Fibroblast of lung (primary cell): ENCODE results near the gene ST3GAL6. TPM values are rescaled to one million over a fixed set of nuclear protein-coding genes. Genes with fewer than 3 reads are reported as not detected.

Experiments used
- DNase-seq, 2 donors: peaks; one replicate each; pipeline versions ENCODE4 v3.0.0 to v3.0.0-alpha.2; 2010; ENCODE audit warnings: low read depth in 2 of 2
- H2AFZ ChIP-seq: 2 replicates; pipeline ENCODE4 v1.5.1; 2012; ENCODE audit warnings: low read length, control low read depth, inconsistent platforms
- H3K27ac ChIP-seq: 2 replicates; pipeline ENCODE4 v1.5.1; 2011; ENCODE audit warnings: low read length, control low read depth; ENCODE audit not compliant: insufficient read depth
- H3K27me3 ChIP-seq: 2 replicates; pipeline ENCODE4 v1.5.1; 2011; ENCODE audit warnings: mild to moderate bottlenecking, low read length; ENCODE audit not compliant: control insufficient read depth, insufficient read depth
- H3K36me3 ChIP-seq: 2 replicates; pipeline ENCODE4 v1.5.1; 2011; ENCODE audit warnings: low read length; ENCODE audit not compliant: control insufficient read depth, insufficient read depth
- H3K4me1 ChIP-seq: 2 replicates; pipeline ENCODE4 v1.5.1; 2011; ENCODE audit warnings: low read length; ENCODE audit not compliant: control insufficient read depth, insufficient read depth; ENCODE audit errors: extremely low read depth
- H3K4me2 ChIP-seq: 2 replicates; pipeline ENCODE4 v1.5.1; 2011; ENCODE audit warnings: low read length, control low read depth; ENCODE audit not compliant: insufficient read depth; ENCODE audit errors: extremely low read depth
- H3K4me3 ChIP-seq, 4 experiments: fragments of 200-600 bp in 1 of 4; sonication (generic) in 1 of 4; replicated peaks in 1 of 4; 2 replicates each; pipeline ENCODE4 v1.5.1; 2011 to 2016; ENCODE audit warnings: low read length in 4 of 4, low read depth in 3 of 4, mild to moderate bottlenecking in 3 of 4, control low read depth in 2 of 4, inconsistent platforms in 1 of 4, mixed read lengths in 1 of 4; ENCODE audit not compliant: insufficient read depth in 1 of 4; ENCODE audit errors: control extremely low read depth in 1 of 4
- H3K79me2 ChIP-seq: 2 replicates; pipeline ENCODE4 v1.5.1; 2012; ENCODE audit warnings: mild to moderate bottlenecking, low read length, inconsistent platforms; ENCODE audit not compliant: control insufficient read depth, insufficient read depth
- H3K9ac ChIP-seq: 2 replicates; pipeline ENCODE4 v1.5.1; 2011; ENCODE audit warnings: mild to moderate bottlenecking, low read length, control low read depth; ENCODE audit not compliant: insufficient read depth
- H3K9me3 ChIP-seq: 2 replicates; pipeline ENCODE4 v1.5.1; 2012; ENCODE audit warnings: low read depth, low read length; ENCODE audit not compliant: control insufficient read depth, insufficient read depth
- H4K20me1 ChIP-seq: 2 replicates; pipeline ENCODE4 v1.5.1; 2011; ENCODE audit warnings: low read length; ENCODE audit not compliant: control insufficient read depth, insufficient read depth; ENCODE audit errors: extremely low read depth
- CTCF ChIP-seq, 2 donors: IDR thresholded peaks in 1 of 2; conservative IDR thresholded peaks in 1 of 2; 1 replicate in 1 of 2; 2 replicates in 1 of 2; pipeline ENCODE4 v1.5.1; 2011 to 2012; ENCODE audit warnings: low read length in 2 of 2, control low read depth in 1 of 2, inconsistent platforms in 1 of 2, low read depth in 1 of 2, mild to moderate bottlenecking in 1 of 2
- EZH2 ChIP-seq: IDR thresholded peaks from 2 replicates; pipeline ENCODE4 v1.5.1; 2012; ENCODE audit warnings: low read length, control low read depth, mild to moderate bottlenecking; ENCODE audit errors: missing control alignments
- polyA plus RNA-seq, 2 donors: library from polyadenylated mRNA; depleted of rRNA in 1 of 2; stranded (reverse) in 1 of 2; unstranded in 1 of 2; fragments of >200 nt; gene quantifications; 2 replicates each; pipeline ENCODE4 v1.2.1, GENCODE V29; 2011 to 2012; ENCODE audit warnings: missing spikeins in 1 of 2
- total RNA-seq: library from RNA; depleted of rRNA; stranded (reverse); fragments of >200 nt; gene quantifications from 2 replicates; pipeline ENCODE4 v1.2.1, GENCODE V29; 2014

ST3GAL6 gene
- total and polyA plus RNA-seq, 2 donors (not counting 1 experiment from before 2014, with no cell fraction given): 1.7 to 4.1 TPM

DNA sequence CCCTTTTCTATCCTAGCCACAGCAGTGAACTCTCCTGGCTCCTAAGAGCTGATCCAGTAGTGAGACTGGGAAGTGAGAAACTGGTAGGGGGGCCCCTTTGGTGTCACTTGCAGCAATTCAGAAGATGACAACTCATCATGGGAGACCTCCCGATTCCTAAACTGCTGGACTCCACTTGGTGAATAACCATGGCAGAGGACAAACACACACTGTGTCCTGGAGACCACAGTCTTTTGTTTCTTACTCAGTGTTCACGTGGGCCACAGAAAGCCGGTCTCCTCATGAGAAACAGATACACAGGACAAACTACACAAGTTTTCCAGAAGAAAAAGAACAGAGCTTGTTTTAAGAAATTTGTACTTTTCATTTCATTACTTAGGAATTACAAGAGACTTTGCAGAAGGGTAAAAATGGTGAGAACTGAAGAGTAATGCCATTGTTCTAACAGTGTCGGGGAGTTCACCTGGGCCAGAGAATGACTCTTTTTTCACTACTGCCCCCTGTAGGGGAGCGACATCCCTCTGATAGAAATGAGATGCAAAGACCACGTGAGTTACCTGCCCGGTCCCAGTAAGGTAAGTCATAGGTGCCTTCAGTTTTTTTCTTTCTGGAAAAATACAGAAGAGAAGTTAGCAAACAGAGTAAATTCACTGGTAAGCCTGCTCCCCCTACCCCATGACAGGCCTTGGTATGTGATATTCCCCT, 38.1 kb downstream of the ST3GAL6 start:
- no peak for DNase-seq
- H2AFZ ChIP-seq: no peak overlapping the region
- H4K20me1 ChIP-seq: no peaks in the 10 kb centered on the region
- H3K36me3 ChIP-seq: peaks cover 10% of the 10 kb centered on the region
- no peaks in the 10 kb centered on the region for H3K27me3 ChIP-seq
- no peaks in the 10 kb centered on the region for H3K79me2 ChIP-seq
- TF ChIP-seq EZH2 (no peak), CTCF (conservative IDR thresholded peaks at IDR 0.05 in 1 of 2, IDR thresholded peaks at IDR 0.05 in 1 of 2; ENCODE audit: low read depth in 1 of 2, low read length in 2 of 2) (peak in 1 of 2 donors; percentile 7)
- H3K4me3 ChIP-seq: no peak overlapping the region
- no peaks in the 10 kb centered on the region for H3K4me1 ChIP-seq
- H3K4me2 ChIP-seq: no peak overlapping the region
- no peak overlapping the region for H3K9ac ChIP-seq
- no peaks in the 10 kb centered on the region for H3K9me3 ChIP-seq
- no peak overlapping the region for H3K27ac ChIP-seq

GRCh38 chr3:98805571-98805970, 42.4 kb downstream of the ST3GAL6 start:
- no peaks in the 10 kb centered on the region for H4K20me1 ChIP-seq
- DNase-seq: no peak
- no peak overlapping the region for H3K9ac ChIP-seq
- H3K79me2 ChIP-seq: no peaks in the 10 kb centered on the region
- no peaks in the 10 kb centered on the region for H3K9me3 ChIP-seq
- TF ChIP-seq CTCF (conservative IDR thresholded peaks at IDR 0.05 in 1 of 2, IDR thresholded peaks at IDR 0.05 in 1 of 2; ENCODE audit: low read depth in 1 of 2, low read length in 2 of 2): no peak
- no peak for TF ChIP-seq EZH2
- no peaks in the 10 kb centered on the region for H3K27me3 ChIP-seq
- no peak overlapping the region for H3K4me2 ChIP-seq
- no peaks in the 10 kb centered on the region for H3K4me1 ChIP-seq
- no peak overlapping the region for H3K4me3 ChIP-seq
- H2AFZ ChIP-seq: no peak overlapping the region
- peaks cover 12% of the 10 kb centered on the region for H3K36me3 ChIP-seq
- H3K27ac ChIP-seq: no peak overlapping the region

DNA sequence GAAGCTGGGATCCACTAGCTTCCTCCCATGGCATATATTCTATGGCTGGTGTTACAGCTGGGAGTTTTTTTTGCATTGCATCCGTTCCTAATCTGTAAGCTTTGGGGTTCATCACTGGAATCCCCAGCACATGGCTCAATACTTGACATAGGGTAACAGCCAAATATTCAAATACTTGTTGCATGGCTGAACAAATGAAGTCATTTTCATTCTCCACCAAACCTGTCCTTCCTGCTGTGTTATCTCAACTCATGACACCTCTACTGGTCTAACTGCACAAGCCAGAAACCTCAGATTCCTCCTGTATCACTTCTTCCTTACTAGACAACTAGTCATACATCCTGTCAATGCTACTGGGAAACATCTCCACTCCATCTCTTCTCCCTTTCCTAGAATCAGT, 43.4 kb downstream of the ST3GAL6 start:
- Histone ChIP-seq H4K20me1 (no peaks in the 10 kb centered on the region), H3K4me2 (no peak overlapping the region), H2AFZ (no peak overlapping the region), H3K9ac (no peak overlapping the region), H3K27me3 (no peaks in the 10 kb centered on the region), H3K4me3 (no peak overlapping the region), H3K27ac (no peak overlapping the region), H3K79me2 (no peaks in the 10 kb centered on the region), H3K36me3 (peaks cover 12% of the 10 kb centered on the region), H3K4me1 (no peaks in the 10 kb centered on the region), H3K9me3 (no peaks in the 10 kb centered on the region)
- no peak for TF ChIP-seq CTCF (conservative IDR thresholded peaks at IDR 0.05 in 1 of 2, IDR thresholded peaks at IDR 0.05 in 1 of 2; ENCODE audit: low read depth in 1 of 2, low read length in 2 of 2)
- no peak for TF ChIP-seq EZH2
- peak in 1 of 2 donors; percentile 68 for DNase-seq
